B cell (primary cell): ENCODE measurements around the gene EVL. TPM values are rescaled to one million over a fixed set of nuclear protein-coding genes. Genes with fewer than 3 reads are reported as not detected.

Experiments used
- ATAC-seq: fragments of 200-7000 bp; cut with Tn5 transposase; one replicate; pipeline ENCODE4 v1.10.0; 2021; ENCODE audit warnings: low read depth, mild to moderate bottlenecking, moderate number of reproducible peaks, moderate library complexity
- CTCF ChIA-PET: fragments of 350-600 bp; sonication (Branson Sonifier 250); formaldehyde crosslinking; loops from one replicate; lab custom pipeline; 2021; ENCODE audit warnings: antibody characterized with exemption, inconsistent platforms; lab: Charles Lee
- POLR2A ChIA-PET: fragments of 350-600 bp; sonication (Branson Sonifier 250); formaldehyde crosslinking; loops from one replicate; lab custom pipeline; 2021; ENCODE audit warnings: antibody characterized with exemption; lab: Charles Lee
- DNase-seq: peaks from one replicate; pipeline ENCODE4 v3.0.0; 2013
- H2AFZ ChIP-seq: 2 replicates; pipeline ENCODE4 v1.6.1; 2012; ENCODE audit warnings: mild to moderate bottlenecking, low read depth, low read length; ENCODE audit not compliant: insufficient read depth, poor library complexity, severe bottlenecking
- H3K27ac ChIP-seq, 2 donors: 1 replicate in 1 of 2; 2 replicates in 1 of 2; pipeline ENCODE4 v1.5.1; 2012 to 2013; ENCODE audit warnings: low read length in 2 of 2, mild to moderate bottlenecking in 2 of 2, moderate library complexity in 1 of 2
- H3K27me3 ChIP-seq, 4 experiments: fragments of 200-600 bp in 1 of 4; sonication (generic) in 1 of 4; replicated peaks in 1 of 4; 1 replicate in 2 of 4; 2 replicates in 2 of 4; pipeline versions ENCODE4 v1.6.1 to v1.7.0; 2013 to 2016; ENCODE audit warnings: low read length in 3 of 4, mild to moderate bottlenecking in 2 of 4, mixed read lengths in 1 of 4, moderate library complexity in 1 of 4; ENCODE audit not compliant: insufficient read depth in 4 of 4, control insufficient read depth in 3 of 4; ENCODE audit errors: control extremely low read depth in 1 of 4
- H3K36me3 ChIP-seq, 2 experiments: replicated peaks in 1 of 2; 1 replicate in 1 of 2; 2 replicates in 1 of 2; pipeline versions ENCODE4 v1.6.1 to v1.7.1; 2013; ENCODE audit warnings: low read length in 1 of 2; ENCODE audit not compliant: insufficient read depth in 2 of 2, control insufficient read depth in 1 of 2; ENCODE audit errors: control extremely low read depth in 1 of 2, extremely low read depth in 1 of 2
- H3K4me1 ChIP-seq, 2 donors: fragments of 200-600 bp in 1 of 2; sonication (generic) in 1 of 2; 1 replicate in 1 of 2; 2 replicates in 1 of 2; pipeline versions ENCODE4 v1.5.1 to v1.6.1; 2013 to 2017; ENCODE audit warnings: low read length in 2 of 2; ENCODE audit not compliant: control insufficient read depth in 2 of 2, insufficient read depth in 2 of 2
- H3K4me2 ChIP-seq: replicated peaks from 2 replicates; pipeline ENCODE3; 2012; ENCODE audit warnings: mild to moderate bottlenecking, low read depth, low read length; ENCODE audit not compliant: poor library complexity, severe bottlenecking
- H3K4me3 ChIP-seq, 5 experiments: fragments of 200-600 bp in 1 of 5; sonication (generic) in 1 of 5; 1 replicate in 3 of 5; 2 replicates in 2 of 5; pipeline versions ENCODE4 v1.5.1 to v1.7.0; 2011 to 2016; ENCODE audit warnings: low read length in 4 of 5, mild to moderate bottlenecking in 4 of 5, low read depth in 2 of 5, control low read depth in 1 of 5, moderate library complexity in 1 of 5; ENCODE audit not compliant: insufficient read depth in 1 of 5; ENCODE audit errors: control extremely low read depth in 1 of 5, extremely low read depth in 1 of 5
- H3K79me2 ChIP-seq: fragments of 200-600 bp; sonication (generic); one replicate; pipeline ENCODE4 v1.6.0; 2016; ENCODE audit warnings: low read length; ENCODE audit not compliant: control insufficient read depth, insufficient read depth
- H3K9ac ChIP-seq: fragments of 200-600 bp; sonication (generic); 2 replicates; pipeline ENCODE4 v1.6.1; 2017; ENCODE audit warnings: mild to moderate bottlenecking, low read length, moderate library complexity
- H3K9me3 ChIP-seq, 3 donors: one replicate each; pipeline versions ENCODE4 v1.6.1 to v1.7.1; 2013; ENCODE audit warnings: low read length in 2 of 3; ENCODE audit not compliant: control insufficient read depth in 2 of 3, insufficient read depth in 1 of 3; ENCODE audit errors: control extremely low read depth in 1 of 3
- H4K20me1 ChIP-seq: 2 replicates; pipeline ENCODE4 v1.6.0; 2012; ENCODE audit warnings: mild to moderate bottlenecking, low read length; ENCODE audit not compliant: insufficient read depth, control insufficient read depth, poor library complexity, severe bottlenecking
- H3K27ac Mint-ChIP-seq: one replicate; pipeline ENCODE4 v1.8.0; 2021; ENCODE audit warnings: mixed read lengths
- H3K27me3 Mint-ChIP-seq: one replicate; pipeline ENCODE4 v1.8.0; 2021; ENCODE audit warnings: mixed read lengths
- H3K4me1 Mint-ChIP-seq: one replicate; pipeline ENCODE4 v1.8.0; 2021; ENCODE audit warnings: mixed read lengths
- H3K4me3 Mint-ChIP-seq: one replicate; pipeline ENCODE4 v1.8.0; 2021; ENCODE audit warnings: mixed read lengths
- H3K9me3 Mint-ChIP-seq: one replicate; pipeline ENCODE4 v1.8.0; 2022; ENCODE audit warnings: mixed read lengths; ENCODE audit not compliant: insufficient read depth
- EZH2 ChIP-seq: IDR thresholded peaks from 2 replicates; pipeline ENCODE4 v1.6.1; 2012; ENCODE audit warnings: borderline replicate concordance, low read depth, mild to moderate bottlenecking, moderate library complexity, low read length; ENCODE audit not compliant: insufficient read depth, poor library complexity, severe bottlenecking
- WGBS: methylation state at CpG from one replicate; pipeline ENCODE4 v1.1.5; 2013; ENCODE audit warnings: missing lambda C conversion rate; ENCODE audit not compliant: insufficient coverage; 5-methylcytosine and 5-hydroxymethylcytosine counted together
- intact Hi-C: fragments of 100-400 bp; cut with micrococcal nuclease; formaldehyde crosslinking; loops from one replicate; pipeline ENCODE4 v1.10.0; 2022
- polyA plus RNA-seq: library from polyadenylated mRNA; depleted of rRNA; stranded (reverse); fragments of >200 nt; gene quantifications from 2 replicates; pipeline ENCODE4 v1.2.3, GENCODE V29; 2012
- total RNA-seq, 2 donors: library from RNA; stranded (reverse); fragments of 120-200 nt in 1 of 2; gene quantifications; 1 replicate in 1 of 2; 2 replicates in 1 of 2; pipeline versions ENCODE4 v1.2.3 to v1.2.4, GENCODE V29; 2013 to 2022
- TF ChIP-seq, protein P1 (sequence below): fragments of 200-600 bp; IDR thresholded peaks from one replicate; pipeline ENCODE4 v1.8.0; 2022; ENCODE audit warnings: antibody characterized with exemption, mild to moderate bottlenecking

Gene EVL
- total and polyA plus RNA-seq, 2 donors (not counting 1 experiment from before 2014, with no cell fraction given): 486 to 892 TPM

DNA sequence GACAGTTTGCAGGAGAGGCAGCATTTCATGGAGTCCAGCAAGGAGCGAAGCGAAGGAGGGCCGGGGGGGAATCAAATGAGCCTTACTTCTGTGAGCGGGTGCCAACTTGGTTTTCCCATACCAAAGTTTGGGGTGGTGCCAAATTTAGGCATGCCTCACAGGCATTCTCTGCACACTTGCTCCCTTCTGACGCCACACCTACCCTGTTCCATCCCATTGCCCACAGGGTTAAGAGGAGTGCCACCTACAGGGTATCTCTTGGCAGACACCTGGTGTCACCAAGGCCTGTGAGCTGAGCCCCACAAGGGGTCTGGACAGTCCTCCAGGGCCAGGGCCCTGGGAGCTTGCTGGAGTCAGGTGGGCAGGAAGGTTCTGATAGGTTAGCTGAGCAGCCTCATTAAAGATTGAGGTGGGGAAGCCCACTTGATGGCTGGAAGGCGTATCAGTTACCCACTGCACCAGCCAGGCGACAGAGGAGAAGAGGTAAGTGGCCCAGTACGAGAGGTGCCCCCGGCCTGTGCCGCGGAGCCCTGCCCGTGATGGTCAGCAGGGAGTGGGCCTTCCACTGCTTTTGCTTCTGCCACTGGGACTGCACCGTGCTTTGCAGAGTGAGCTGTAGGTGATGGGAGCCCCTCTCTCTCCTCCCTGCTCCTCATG, 49.0 kb downstream of the EVL start:
- no peaks in the 10 kb centered on the region for H3K9me3 Mint-ChIP-seq
- peaks cover 31% of the 10 kb centered on the region for H3K4me1 Mint-ChIP-seq
- peaks cover 0 to 87% of the 10 kb centered on the region in 2 experiments for H3K36me3 ChIP-seq
- no peak overlapping the region for H3K4me3 Mint-ChIP-seq
- no peak overlapping the region for H3K9ac ChIP-seq
- intact Hi-C loops: no loop called here
- peaks cover 62% of the 10 kb centered on the region for H3K79me2 ChIP-seq
- H4K20me1 ChIP-seq: peaks cover 96% of the 10 kb centered on the region
- no peak for ATAC-seq
- no peak for TF ChIP-seq EZH2
- TF ChIP-seq, protein P1, sequence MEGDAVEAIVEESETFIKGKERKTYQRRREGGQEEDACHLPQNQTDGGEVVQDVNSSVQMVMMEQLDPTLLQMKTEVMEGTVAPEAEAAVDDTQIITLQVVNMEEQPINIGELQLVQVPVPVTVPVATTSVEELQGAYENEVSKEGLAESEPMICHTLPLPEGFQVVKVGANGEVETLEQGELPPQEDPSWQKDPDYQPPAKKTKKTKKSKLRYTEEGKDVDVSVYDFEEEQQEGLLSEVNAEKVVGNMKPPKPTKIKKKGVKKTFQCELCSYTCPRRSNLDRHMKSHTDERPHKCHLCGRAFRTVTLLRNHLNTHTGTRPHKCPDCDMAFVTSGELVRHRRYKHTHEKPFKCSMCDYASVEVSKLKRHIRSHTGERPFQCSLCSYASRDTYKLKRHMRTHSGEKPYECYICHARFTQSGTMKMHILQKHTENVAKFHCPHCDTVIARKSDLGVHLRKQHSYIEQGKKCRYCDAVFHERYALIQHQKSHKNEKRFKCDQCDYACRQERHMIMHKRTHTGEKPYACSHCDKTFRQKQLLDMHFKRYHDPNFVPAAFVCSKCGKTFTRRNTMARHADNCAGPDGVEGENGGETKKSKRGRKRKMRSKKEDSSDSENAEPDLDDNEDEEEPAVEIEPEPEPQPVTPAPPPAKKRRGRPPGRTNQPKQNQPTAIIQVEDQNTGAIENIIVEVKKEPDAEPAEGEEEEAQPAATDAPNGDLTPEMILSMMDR: no peak
- ChIA-PET CTCF (interaction anchor here (24.4 kb wide), 1 partner anchor 48 kb away, joined by 495 read pairs; the partner anchor contains the start of gene EVL), POLR2A (no interaction called here)
- H3K4me3 ChIP-seq: no peak overlapping the region
- no peaks in the 10 kb centered on the region for H3K27me3 ChIP-seq
- no peak overlapping the region for H3K27ac Mint-ChIP-seq
- peaks cover 11 to 14% of the 10 kb centered on the region in 2 donors for H3K4me1 ChIP-seq
- no peak overlapping the region for H3K4me2 ChIP-seq
- H3K9me3 ChIP-seq: no peaks in the 10 kb centered on the region
- H2AFZ ChIP-seq: no peak overlapping the region
- H3K27me3 Mint-ChIP-seq: no peaks in the 10 kb centered on the region
- 90% methylated on average over 9 of the region's 13 CpGs for WGBS
- no peak overlapping the region for H3K27ac ChIP-seq
- DNase-seq: no peak

DNA sequence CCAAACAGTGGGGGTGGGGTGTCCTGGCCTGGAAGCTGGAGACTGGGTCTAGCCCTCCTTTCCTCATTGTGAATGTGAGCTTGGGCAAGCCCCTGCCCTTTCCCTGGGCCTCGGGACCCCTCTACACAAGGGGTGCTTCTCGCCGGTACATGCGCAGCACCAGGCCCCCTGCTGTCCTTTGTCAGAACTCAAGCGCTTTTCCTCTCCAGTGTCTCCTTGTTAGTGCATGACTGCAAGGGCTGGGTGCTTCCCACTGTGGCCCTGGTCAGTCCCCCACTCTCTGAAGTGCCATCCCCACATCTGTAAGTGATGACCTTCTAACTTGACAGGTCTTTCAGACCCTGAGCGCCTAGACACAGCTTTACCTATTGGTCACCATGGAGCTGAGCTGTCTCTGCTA, 50.0 kb downstream of the EVL start:
- no peaks in the 10 kb centered on the region for H3K27me3 ChIP-seq
- Mint-ChIP-seq H3K27ac (no peak overlapping the region), H3K9me3 (no peaks in the 10 kb centered on the region), H3K4me3 (no peak overlapping the region), H3K27me3 (no peaks in the 10 kb centered on the region), H3K4me1 (peaks cover 28% of the 10 kb centered on the region)
- 97% methylated on average over 6 of the region's 6 CpGs for WGBS
- H3K9me3 ChIP-seq: no peaks in the 10 kb centered on the region
- intact Hi-C loops: no loop called here
- POLR2A ChIA-PET: no interaction called here
- peaks cover 61% of the 10 kb centered on the region for H3K79me2 ChIP-seq
- H2AFZ ChIP-seq: no peak overlapping the region
- no peak overlapping the region for H3K4me3 ChIP-seq
- H3K4me1 ChIP-seq: peaks cover 11 to 14% of the 10 kb centered on the region in 2 donors
- TF ChIP-seq, protein P1: no peak
- no peak for TF ChIP-seq EZH2
- H3K27ac ChIP-seq: no peak overlapping the region
- no peak overlapping the region for H3K4me2 ChIP-seq
- H3K36me3 ChIP-seq: peaks cover 0 to 87% of the 10 kb centered on the region in 2 experiments
- DNase-seq (no peak), ATAC-seq (no peak)
- no peak overlapping the region for H3K9ac ChIP-seq
- H4K20me1 ChIP-seq: peaks cover 96% of the 10 kb centered on the region
- CTCF ChIA-PET: interaction anchor here (4.4 to 24.4 kb wide), 2 partner anchors 7 to 49 kb away, joined by 24 to 495 read pairs; partner anchors contain the start of gene EVL
